NCI-H2196 treated with DMSO at 0.1 percent for 48 hours (cell line): ENCODE data around the gene GPR101.
A peak's percentile ranks its signal among the peaks of the same experiment; 100 is the strongest.

Experiments used
- DNase-seq: peaks from one replicate; lab custom pipeline; 2025; ENCODE audit not compliant: unreplicated experiment; lab: John Stamatoyannopoulos, UW

The GPR101 gene

GRCh38 chrX:137033774-137034507 is at the start of gene GPR101:
TSS of gene GPR101 (minus strand) at chrX:137033995. CDS start at chrX:137031674, 2,321 bp downstream.
- no peak for DNase-seq

- DNase-seq: no peak
These were observed 47.4 kb upstream of the GPR101 start for GRCh38 chrX:137081239-137081638.

- no peak for DNase-seq
These were observed 38.6 kb upstream of the GPR101 start for GRCh38 chrX:137072396-137072795.

GRCh38 chrX:137071596-137071995 is 37.8 kb upstream of the GPR101 start:
- no peak for DNase-seq

- DNase-seq: no peak
These were observed 33.4 kb upstream of the GPR101 start for GRCh38 chrX:137067147-137067546.

GRCh38 chrX:137062915-137063617 is 29.3 kb upstream of the GPR101 start:
- DNase-seq: no peak

- DNase-seq: no peak
These were observed 24.7 kb upstream of the GPR101 start for GRCh38 chrX:137058339-137059127.

- no peak for DNase-seq
These were observed 18.9 kb upstream of the GPR101 start for GRCh38 chrX:137052643-137053235.

GRCh38 chrX:137051978-137052642 is 18.3 kb upstream of the GPR101 start:
- DNase-seq: peak; percentile 7

GRCh38 chrX:137044893-137045292 is 11.1 kb upstream of the GPR101 start:
- DNase-seq: no peak

GRCh38 chrX:137043736-137044135 is 9.9 kb upstream of the GPR101 start:
- DNase-seq: no peak

GRCh38 chrX:137041329-137041728 is 7.5 kb upstream of the GPR101 start:
- DNase-seq: no peak

- no peak for DNase-seq
These were observed 6.5 kb upstream of the GPR101 start for GRCh38 chrX:137040113-137040794.

- DNase-seq: no peak
These were observed 695 bp upstream of the GPR101 start for GRCh38 chrX:137034508-137034872.

GRCh38 chrX:137032841-137033773 is 688 bp downstream of the GPR101 start:
- no peak for DNase-seq

GRCh38 chrX:137032341-137032694 is 1.5 kb downstream of the GPR101 start:
- DNase-seq: no peak

GRCh38 chrX:137031517-137032340 is 2.1 kb downstream of the GPR101 start:
- DNase-seq: peak; percentile 0

- DNase-seq: no peak
These were observed 2.8 kb downstream of the GPR101 start for GRCh38 chrX:137031039-137031438.
